HG02852 (cell line): ENCODE data around the gene SYNE3.

Experiments used
- ATAC-seq: cut with Tn5 transposase; IDR thresholded peaks from one replicate; pipeline ENCODE4 v1.9.1; 2021; ENCODE audit warnings: mild to moderate bottlenecking, moderate library complexity; ENCODE audit not compliant: unreplicated experiment

SYNE3 gene

GRCh38 chr14:95516554-95517181 lies at the start of gene SYNE3:
Gene SYNE3 (minus strand): TSS chr14:95516650. CDS start chr14:95475821, 40,829 bp downstream.
- peak; percentile 47 for ATAC-seq

GRCh38 chr14:95564060-95564459 lies 47.6 kb upstream of the SYNE3 start:
- no peak for ATAC-seq

GRCh38 chr14:95562892-95563685 lies 46.6 kb upstream of the SYNE3 start:
- ATAC-seq: no peak

GRCh38 chr14:95561001-95561412 lies 44.6 kb upstream of the SYNE3 start:
- peak; percentile 82 for ATAC-seq

GRCh38 chr14:95559203-95559602 lies 42.8 kb upstream of the SYNE3 start:
- ATAC-seq: no peak

GRCh38 chr14:95557832-95558231 lies 41.4 kb upstream of the SYNE3 start:
- no peak for ATAC-seq

- no peak for ATAC-seq
Measured at GRCh38 chr14:95557291-95557690, 40.8 kb upstream of the SYNE3 start.

- no peak for ATAC-seq
Measured at GRCh38 chr14:95555053-95555452, 38.6 kb upstream of the SYNE3 start.

GRCh38 chr14:95553141-95553540 lies 36.7 kb upstream of the SYNE3 start:
- no peak for ATAC-seq

GRCh38 chr14:95551435-95551834 lies 35.0 kb upstream of the SYNE3 start:
- no peak for ATAC-seq

GRCh38 chr14:95549656-95550585 lies 33.5 kb upstream of the SYNE3 start:
- ATAC-seq: no peak

- ATAC-seq: no peak
Measured at GRCh38 chr14:95548328-95548929, 32.0 kb upstream of the SYNE3 start.

- no peak for ATAC-seq
Measured at GRCh38 chr14:95547626-95548327, 31.3 kb upstream of the SYNE3 start.

GRCh38 chr14:95547272-95547625 lies 30.8 kb upstream of the SYNE3 start:
- no peak for ATAC-seq

GRCh38 chr14:95545515-95546168 lies 29.2 kb upstream of the SYNE3 start:
- no peak for ATAC-seq

GRCh38 chr14:95544588-95544987 lies 28.1 kb upstream of the SYNE3 start:
- no peak for ATAC-seq

- ATAC-seq: no peak
Measured at GRCh38 chr14:95543021-95543420, 26.6 kb upstream of the SYNE3 start.

GRCh38 chr14:95541932-95542930 lies 25.8 kb upstream of the SYNE3 start:
- no peak for ATAC-seq

GRCh38 chr14:95541346-95541745 lies 24.9 kb upstream of the SYNE3 start:
- ATAC-seq: no peak
